Measurements from ENCODE around the gene TXNRD2.

DNA sequence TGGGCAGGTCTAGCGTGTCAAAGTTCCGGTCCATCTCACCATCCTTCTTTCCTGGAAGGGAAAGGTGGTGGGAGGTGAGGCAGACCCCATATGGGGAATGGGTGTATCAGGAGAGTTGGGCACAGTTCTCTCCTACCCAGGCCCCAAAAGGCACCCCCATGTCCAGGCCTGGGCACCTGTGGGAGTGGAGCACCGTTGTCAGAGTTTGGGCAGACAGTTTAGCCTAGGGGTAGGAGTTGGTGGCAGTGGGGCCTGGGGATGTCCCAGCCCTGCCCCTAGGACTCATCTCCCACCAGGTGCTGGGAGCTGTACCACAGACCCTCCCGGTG is 34.1 kb upstream of the TXNRD2 start:
- TF ChIP-seq, protein P1, sequence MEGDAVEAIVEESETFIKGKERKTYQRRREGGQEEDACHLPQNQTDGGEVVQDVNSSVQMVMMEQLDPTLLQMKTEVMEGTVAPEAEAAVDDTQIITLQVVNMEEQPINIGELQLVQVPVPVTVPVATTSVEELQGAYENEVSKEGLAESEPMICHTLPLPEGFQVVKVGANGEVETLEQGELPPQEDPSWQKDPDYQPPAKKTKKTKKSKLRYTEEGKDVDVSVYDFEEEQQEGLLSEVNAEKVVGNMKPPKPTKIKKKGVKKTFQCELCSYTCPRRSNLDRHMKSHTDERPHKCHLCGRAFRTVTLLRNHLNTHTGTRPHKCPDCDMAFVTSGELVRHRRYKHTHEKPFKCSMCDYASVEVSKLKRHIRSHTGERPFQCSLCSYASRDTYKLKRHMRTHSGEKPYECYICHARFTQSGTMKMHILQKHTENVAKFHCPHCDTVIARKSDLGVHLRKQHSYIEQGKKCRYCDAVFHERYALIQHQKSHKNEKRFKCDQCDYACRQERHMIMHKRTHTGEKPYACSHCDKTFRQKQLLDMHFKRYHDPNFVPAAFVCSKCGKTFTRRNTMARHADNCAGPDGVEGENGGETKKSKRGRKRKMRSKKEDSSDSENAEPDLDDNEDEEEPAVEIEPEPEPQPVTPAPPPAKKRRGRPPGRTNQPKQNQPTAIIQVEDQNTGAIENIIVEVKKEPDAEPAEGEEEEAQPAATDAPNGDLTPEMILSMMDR (IDR thresholded peaks at IDR 0.05; ENCODE audit: borderline replicate concordance, extremely low read depth, low read length, poor library complexity, severe bottlenecking) = no peak
- no peak for TF ChIP-seq EZH2 (IDR thresholded peaks at IDR 0.05; ENCODE audit: borderline replicate concordance, low read depth, low read length, severe bottlenecking)
